HTR-8/SVneo (cell line): ENCODE results near the gene WDR82.

Experiments used
- DNase-seq: peaks from one replicate; pipeline ENCODE4 v3.0.0; 2011; ENCODE audit warnings: low spot score, mixed read lengths; ENCODE audit not compliant: insufficient read length
- FAIRE-seq: peaks from 2 replicates; lab custom pipeline; 2011; peaks lifted over from hg19 to GRCh38; lab: Jason Lieb, UNC

WDR82 gene, protein sequence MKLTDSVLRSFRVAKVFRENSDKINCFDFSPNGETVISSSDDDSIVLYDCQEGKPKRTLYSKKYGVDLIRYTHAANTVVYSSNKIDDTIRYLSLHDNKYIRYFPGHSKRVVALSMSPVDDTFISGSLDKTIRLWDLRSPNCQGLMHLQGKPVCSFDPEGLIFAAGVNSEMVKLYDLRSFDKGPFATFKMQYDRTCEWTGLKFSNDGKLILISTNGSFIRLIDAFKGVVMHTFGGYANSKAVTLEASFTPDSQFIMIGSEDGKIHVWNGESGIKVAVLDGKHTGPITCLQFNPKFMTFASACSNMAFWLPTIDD

GRCh38 chr3:52278510-52279069 lies at the start of gene WDR82:
Gene WDR82 (minus strand): TSS chr3:52278649. CDS start chr3:52278361, 288 bp downstream.
- DNase-seq (peak; percentile 97), FAIRE-seq (peak; percentile 100)

- no peak for DNase-seq
- no peak for FAIRE-seq
Observed at GRCh38 chr3:52327486-52328290, 49.2 kb upstream of the WDR82 start.

DNA sequence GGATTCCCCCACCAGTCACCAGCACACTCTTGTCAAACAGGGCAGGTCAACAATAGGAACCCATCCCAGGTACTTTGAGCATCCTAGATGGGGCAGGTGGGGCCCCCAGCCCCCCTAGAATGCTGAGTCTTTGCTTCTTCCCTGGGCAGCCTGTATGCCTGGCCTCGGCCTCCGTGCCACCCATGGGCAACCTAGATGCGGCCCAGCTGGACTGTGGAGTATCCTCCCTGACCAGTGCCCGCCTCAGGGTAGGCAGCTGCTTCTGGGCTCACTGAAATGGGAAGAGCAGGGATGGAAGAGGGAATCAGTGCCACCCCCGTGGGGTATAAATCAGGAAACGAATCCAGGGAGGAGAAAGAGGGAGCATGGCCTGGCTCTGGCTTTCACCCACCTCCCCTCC lies 48.5 kb upstream of the WDR82 start:
- no peak for DNase-seq
- FAIRE-seq: no peak

DNA sequence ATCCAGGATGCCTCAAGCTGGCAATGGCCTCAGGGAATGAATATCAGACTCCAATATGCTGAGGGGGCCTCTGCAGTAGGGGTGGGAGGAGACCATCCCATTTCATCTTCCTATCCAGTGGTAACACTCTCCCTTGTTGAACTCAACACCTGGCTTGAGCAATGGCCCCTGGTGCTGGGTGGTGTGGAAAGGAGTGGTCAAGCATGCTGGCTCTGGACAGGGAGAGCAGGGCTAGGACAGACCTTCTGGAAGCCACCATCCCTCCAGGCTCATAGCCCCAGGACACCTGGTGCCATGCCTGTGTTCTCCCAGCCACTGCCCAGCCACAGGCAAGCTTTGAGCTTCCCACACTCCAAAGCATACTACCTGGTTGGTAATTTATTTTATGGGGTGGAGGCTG lies 47.2 kb upstream of the WDR82 start:
- FAIRE-seq: no peak

GRCh38 chr3:52324676-52325075 lies 46.2 kb upstream of the WDR82 start:
- FAIRE-seq (no peak), DNase-seq (no peak)

More for the DNA sequence above, 47.2 kb upstream of the WDR82 start:
- DNase-seq: no peak

GRCh38 chr3:52323526-52324295 lies 45.3 kb upstream of the WDR82 start:
- DNase-seq (no peak), FAIRE-seq (peak; percentile 16)

- FAIRE-seq (peak; percentile 9), DNase-seq (no peak)
Observed at GRCh38 chr3:52322466-52322865, 44.0 kb upstream of the WDR82 start.

- FAIRE-seq (no peak), DNase-seq (no peak)
Observed at GRCh38 chr3:52321481-52321880, 43.0 kb upstream of the WDR82 start.

- FAIRE-seq (no peak), DNase-seq (no peak)
Observed at GRCh38 chr3:52319921-52320595, 41.6 kb upstream of the WDR82 start.

GRCh38 chr3:52318186-52318816 lies 39.9 kb upstream of the WDR82 start:
- DNase-seq: no peak
- no peak for FAIRE-seq

DNA sequence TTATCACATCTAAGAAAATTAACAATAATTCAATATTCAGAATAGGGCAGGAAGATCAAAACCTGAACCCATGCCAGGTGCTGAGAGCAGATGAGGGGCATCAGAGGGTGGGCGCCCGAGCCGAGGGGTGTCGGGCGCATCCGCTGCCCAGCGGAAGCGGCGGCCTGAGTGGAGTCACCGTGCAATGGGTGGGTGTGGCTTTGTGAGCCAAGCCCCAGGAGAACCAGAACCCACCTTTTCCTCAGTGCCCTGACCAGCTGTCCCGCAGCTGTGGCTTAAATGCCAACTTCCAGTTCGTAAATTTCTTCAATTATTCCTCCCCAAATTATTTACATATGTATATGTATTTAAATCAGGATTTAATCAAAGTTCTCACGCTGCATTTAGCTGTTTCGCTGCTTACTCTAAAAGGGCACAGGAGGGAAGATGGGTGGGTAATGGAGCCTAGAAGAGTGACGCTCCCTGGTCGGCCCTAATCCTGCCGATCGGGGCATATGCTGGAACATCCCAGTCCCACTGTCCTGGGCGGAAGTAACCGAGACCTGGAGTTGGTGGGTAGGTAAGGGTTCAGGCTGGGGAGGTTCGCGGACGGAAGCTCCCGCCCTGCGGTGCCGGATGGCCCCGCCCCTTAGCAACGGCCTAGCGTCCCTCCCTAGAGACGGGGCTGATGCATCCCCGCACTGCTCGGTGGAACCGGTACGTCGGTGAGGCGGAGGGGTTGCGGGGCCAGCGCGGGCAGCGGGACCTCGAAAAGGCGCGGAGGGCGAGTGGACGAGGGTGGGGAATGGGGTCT lies 39.0 kb upstream of the WDR82 start:
- DNase-seq: no peak
- FAIRE-seq: no peak

DNA sequence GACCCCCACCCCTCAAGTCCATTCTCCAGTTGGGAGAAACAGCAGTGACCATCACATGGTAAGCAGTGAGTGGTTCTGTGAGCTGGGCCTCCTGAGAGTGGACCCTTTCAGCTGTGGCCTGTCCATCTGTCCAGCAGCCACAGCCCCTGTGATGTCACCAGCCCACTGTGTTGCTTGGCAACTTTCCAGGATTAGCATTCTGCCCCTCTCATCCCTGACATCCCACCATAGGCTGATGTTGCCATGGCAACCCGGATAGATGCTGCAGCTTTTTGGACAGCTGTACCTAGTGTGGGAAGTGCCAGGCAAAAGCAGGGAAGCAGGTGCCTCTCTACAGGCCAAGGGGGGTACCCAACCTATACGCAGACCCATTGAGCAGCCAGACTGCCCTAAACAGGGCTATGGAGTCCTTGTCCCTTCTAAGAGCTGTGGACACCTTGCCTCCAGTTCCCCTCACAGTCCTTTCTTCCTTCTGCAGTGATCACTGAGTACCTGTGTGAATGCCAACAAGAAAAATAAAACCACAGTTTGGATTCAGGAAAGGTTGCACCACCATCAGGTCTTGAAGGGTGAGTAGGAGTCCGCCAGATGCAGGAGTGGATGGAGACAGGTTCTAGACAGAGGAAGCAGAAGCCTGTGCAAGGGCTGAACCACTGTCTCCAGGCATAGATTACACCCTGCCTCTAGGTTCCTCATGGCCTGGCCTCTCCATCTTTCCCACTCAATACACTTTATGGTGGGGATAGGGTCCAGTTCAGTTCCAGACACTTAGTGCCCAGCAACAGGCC lies 37.7 kb upstream of the WDR82 start, which contains the start of gene DNAH1:
TSS of gene DNAH1 (plus strand) at position 343 of the 788 bp plus-strand sequence. CDS start 6,124 bp downstream, outside the sequence.
- FAIRE-seq (peak; percentile 80), DNase-seq (no peak)

GRCh38 chr3:52315006-52315405 lies 36.6 kb upstream of the WDR82 start:
- FAIRE-seq (no peak), DNase-seq (no peak)

DNA sequence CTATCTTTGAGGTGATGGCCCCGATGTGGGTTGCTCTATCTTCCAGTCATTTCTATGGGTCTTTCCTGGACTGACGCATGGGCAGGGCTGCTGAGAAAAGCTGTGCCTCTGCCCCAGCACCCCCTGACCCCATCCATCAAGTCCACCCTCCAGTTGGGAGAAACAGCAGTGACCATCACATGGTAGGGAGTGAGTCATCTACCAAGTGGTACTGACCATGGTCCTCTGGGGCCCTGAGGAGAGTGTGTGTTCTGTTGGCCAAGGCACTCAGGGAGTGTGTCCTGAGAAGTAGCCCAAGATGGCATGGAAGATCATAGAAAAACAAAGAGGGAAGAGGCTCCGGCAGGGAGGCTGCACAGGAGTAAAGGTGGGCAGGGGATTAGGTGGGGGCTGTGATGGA lies 36.0 kb upstream of the WDR82 start:
- DNase-seq: no peak
- FAIRE-seq: peak; percentile 64

GRCh38 chr3:52313774-52314188 lies 35.3 kb upstream of the WDR82 start:
- FAIRE-seq (peak; percentile 79), DNase-seq (peak; percentile 51)

- DNase-seq: no peak
- FAIRE-seq: no peak
Observed at GRCh38 chr3:52313188-52313773, 34.8 kb upstream of the WDR82 start.

GRCh38 chr3:52311576-52312119 lies 33.2 kb upstream of the WDR82 start:
- DNase-seq (no peak), FAIRE-seq (no peak)
